ENCODE results near the gene MAPK10.

Gene MAPK10

GRCh38 chr4:86286726-86287125 is 73.1 kb downstream of the MAPK10 start:
- Mint-ChIP-seq H3K9me3 (no peaks in the 10 kb centered on the region), H3K4me1 (no peaks in the 10 kb centered on the region), H3K4me3 (no peak overlapping the region), H3K27ac (no peak overlapping the region), H3K36me3 (ENCODE audit: low read depth) (no peaks in the 10 kb centered on the region), H3K27me3 (ENCODE audit: low read depth, poor library complexity) (no peaks in the 10 kb centered on the region)
- TF ChIP-seq, protein P1, sequence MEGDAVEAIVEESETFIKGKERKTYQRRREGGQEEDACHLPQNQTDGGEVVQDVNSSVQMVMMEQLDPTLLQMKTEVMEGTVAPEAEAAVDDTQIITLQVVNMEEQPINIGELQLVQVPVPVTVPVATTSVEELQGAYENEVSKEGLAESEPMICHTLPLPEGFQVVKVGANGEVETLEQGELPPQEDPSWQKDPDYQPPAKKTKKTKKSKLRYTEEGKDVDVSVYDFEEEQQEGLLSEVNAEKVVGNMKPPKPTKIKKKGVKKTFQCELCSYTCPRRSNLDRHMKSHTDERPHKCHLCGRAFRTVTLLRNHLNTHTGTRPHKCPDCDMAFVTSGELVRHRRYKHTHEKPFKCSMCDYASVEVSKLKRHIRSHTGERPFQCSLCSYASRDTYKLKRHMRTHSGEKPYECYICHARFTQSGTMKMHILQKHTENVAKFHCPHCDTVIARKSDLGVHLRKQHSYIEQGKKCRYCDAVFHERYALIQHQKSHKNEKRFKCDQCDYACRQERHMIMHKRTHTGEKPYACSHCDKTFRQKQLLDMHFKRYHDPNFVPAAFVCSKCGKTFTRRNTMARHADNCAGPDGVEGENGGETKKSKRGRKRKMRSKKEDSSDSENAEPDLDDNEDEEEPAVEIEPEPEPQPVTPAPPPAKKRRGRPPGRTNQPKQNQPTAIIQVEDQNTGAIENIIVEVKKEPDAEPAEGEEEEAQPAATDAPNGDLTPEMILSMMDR (IDR thresholded peaks at IDR 0.05) = no peak
- DNase-seq = no peak

GRCh38 chr4:86283371-86283770 is 76.5 kb downstream of the MAPK10 start:
- DNase-seq = no peak
- H3K9me3 Mint-ChIP-seq = no peaks in the 10 kb centered on the region
- H3K27me3 Mint-ChIP-seq (ENCODE audit: low read depth, poor library complexity) = no peaks in the 10 kb centered on the region
- H3K27ac Mint-ChIP-seq = no peak overlapping the region
- TF ChIP-seq, protein P1 (IDR thresholded peaks at IDR 0.05) = no peak
- peaks cover 5% of the 10 kb centered on the region for H3K4me1 Mint-ChIP-seq
- H3K36me3 Mint-ChIP-seq (ENCODE audit: low read depth) = no peaks in the 10 kb centered on the region
- H3K4me3 Mint-ChIP-seq = no peak overlapping the region

DNA sequence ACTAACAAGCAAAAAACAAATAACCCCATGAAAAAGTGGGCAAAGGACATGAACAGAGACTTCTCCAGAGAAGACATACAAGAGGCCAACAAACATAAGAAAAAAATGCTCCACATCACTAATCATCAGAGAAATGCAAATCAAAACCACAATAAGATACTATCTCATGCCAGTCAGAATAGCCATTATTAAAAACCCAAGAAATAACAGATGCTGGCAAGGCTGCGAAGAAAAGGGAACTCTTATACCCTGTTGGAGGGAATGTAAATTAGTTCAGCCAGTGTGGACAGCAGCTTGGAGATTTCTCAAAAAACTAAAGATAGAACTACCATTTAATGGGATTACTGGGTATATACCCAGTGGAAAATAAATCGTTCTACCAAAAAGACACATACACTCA is 79.6 kb downstream of the MAPK10 start:
- TF ChIP-seq, protein P1 (IDR thresholded peaks at IDR 0.05) = no peak
- Mint-ChIP-seq H3K9me3 (no peaks in the 10 kb centered on the region), H3K4me1 (peaks cover 5% of the 10 kb centered on the region)

GRCh38 chr4:86279293-86279960 is 80.4 kb downstream of the MAPK10 start:
- H3K27me3 Mint-ChIP-seq (ENCODE audit: low read depth, poor library complexity) = peaks cover 3% of the 10 kb centered on the region
- no peak overlapping the region for H3K4me3 Mint-ChIP-seq
- H3K36me3 Mint-ChIP-seq (ENCODE audit: low read depth) = no peaks in the 10 kb centered on the region
- DNase-seq = no peak
- H3K9me3 Mint-ChIP-seq = no peaks in the 10 kb centered on the region
- H3K27ac Mint-ChIP-seq = no peak overlapping the region
- peaks cover 5% of the 10 kb centered on the region for H3K4me1 Mint-ChIP-seq
- TF ChIP-seq, protein P1 (IDR thresholded peaks at IDR 0.05) = no peak

More for the DNA sequence above, 79.6 kb downstream of the MAPK10 start:
- DNase-seq = no peak
- Mint-ChIP-seq H3K27me3 (ENCODE audit: low read depth, poor library complexity) (peaks cover 3% of the 10 kb centered on the region), H3K4me3 (no peak overlapping the region), H3K36me3 (ENCODE audit: low read depth) (no peaks in the 10 kb centered on the region), H3K27ac (peak overlapping the region; percentile 3)

DNA sequence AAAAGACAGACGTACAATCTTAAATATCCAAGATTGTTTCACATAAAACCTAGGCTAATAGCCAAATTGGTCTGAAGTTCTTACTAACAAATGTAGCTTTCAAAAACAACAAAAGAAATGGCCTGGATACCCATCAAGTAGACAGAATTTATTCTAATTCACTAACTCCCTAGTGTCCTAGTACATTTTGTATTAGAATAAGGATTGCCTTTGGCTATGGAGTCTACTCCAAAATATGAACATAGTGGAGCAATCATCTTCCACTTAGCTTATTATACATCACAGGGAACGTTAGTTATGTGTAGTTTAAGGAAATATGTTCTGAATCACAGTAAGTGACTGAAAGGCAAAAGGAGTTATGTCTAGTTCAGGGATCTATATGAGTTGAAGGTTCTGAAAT is 81.7 kb downstream of the MAPK10 start:
- Mint-ChIP-seq H3K27me3 (ENCODE audit: low read depth, poor library complexity) (peaks cover 3% of the 10 kb centered on the region), H3K36me3 (ENCODE audit: low read depth) (no peaks in the 10 kb centered on the region), H3K27ac (no peak overlapping the region), H3K4me3 (no peak overlapping the region), H3K9me3 (no peaks in the 10 kb centered on the region), H3K4me1 (peaks cover 5% of the 10 kb centered on the region)
- TF ChIP-seq, protein P1 (IDR thresholded peaks at IDR 0.05) = no peak
- no peak for DNase-seq

- Mint-ChIP-seq H3K9me3 (no peaks in the 10 kb centered on the region), H3K27me3 (ENCODE audit: low read depth, poor library complexity) (peaks cover 3% of the 10 kb centered on the region), H3K4me3 (no peak overlapping the region), H3K4me1 (peaks cover 4% of the 10 kb centered on the region), H3K36me3 (ENCODE audit: low read depth) (no peaks in the 10 kb centered on the region), H3K27ac (no peak overlapping the region)
- DNase-seq = no peak
- TF ChIP-seq, protein P1 (IDR thresholded peaks at IDR 0.05) = no peak
Observed at GRCh38 chr4:86274642-86275041, 85.2 kb downstream of the MAPK10 start.
